HG02870 (cell line): Measurements from ENCODE around the gene ZNF708.
"Not testable (repeated sequence)": the region's sequence is repeated elsewhere in the genome, so short reads cannot be mapped to it uniquely, and the experiment has no call there.

Source experiments
- ATAC-seq: cut with Tn5 transposase; IDR thresholded peaks from one replicate; pipeline ENCODE4 v1.9.1; 2021; ENCODE audit warnings: mild to moderate bottlenecking, moderate library complexity; ENCODE audit not compliant: unreplicated experiment

The ZNF708 gene

GRCh38 chr19:21260164-21260847, 68.9 kb downstream of the ZNF708 start:
- ATAC-seq, result no peak

DNA sequence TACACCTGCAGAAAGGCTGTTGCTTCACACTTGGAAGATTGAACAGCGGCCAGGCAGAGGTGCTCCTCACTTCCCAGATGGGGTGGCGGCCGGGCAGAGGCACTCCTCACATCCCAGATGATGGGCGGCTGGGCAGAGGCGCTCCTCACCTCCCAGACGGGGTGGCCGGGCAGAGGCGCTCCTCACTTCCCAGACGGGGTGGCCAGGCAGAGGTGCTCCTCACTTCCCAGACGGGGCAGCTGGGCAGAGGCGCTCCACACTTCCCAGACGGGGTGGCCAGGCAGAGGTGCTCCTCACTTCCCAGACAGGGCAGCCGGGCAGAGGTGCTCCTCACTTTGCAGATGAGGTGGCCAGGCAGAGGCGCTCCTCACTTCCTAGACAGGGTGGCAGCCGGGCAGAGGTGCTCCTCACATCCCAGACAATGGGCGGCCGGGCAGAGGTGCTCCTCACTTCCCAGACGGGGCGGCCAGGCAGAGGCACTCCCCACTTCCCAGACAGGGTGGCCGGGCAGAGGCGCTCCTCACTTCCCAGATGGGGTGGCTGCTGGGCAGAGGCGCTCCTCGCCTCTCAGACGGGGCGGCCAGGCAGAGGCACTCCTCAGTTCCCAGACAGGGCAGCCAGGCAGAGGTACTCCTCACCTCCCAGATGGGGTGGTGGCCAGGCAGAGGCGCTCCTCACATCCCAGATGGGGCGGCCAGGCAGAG, 69.6 kb downstream of the ZNF708 start:
- not testable (repeated sequence) for ATAC-seq

DNA sequence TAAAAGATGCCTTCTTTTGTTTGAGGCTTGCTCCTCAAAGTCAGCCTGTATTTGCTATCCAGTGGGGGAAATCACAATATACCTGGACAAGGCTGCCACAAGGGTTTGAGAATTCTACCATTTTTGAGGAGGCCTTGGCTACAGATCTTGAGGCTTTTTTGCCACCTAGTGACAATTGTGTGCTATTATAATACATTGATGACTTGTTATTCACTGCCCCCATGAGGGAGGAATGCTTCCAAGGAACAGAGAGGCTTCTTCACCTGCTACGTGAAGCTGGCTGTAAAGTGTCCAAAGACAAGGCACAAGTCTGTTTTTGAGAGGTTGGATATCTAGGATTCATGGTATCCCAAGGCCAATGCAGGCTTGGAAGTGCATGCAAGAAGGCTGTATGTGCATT, 72.5 kb downstream of the ZNF708 start:
- ATAC-seq, result no peak
